ENCODE data around the gene FBXL7. TPM values are rescaled to one million over a fixed set of nuclear protein-coding genes. Genes with fewer than 3 reads are reported as not detected.
A peak's percentile ranks its signal among the peaks of the same experiment; 100 is the strongest.

The FBXL7 gene
- total and polyA plus RNA-seq, 2 of the 8 experiments (the other 6 are each of a cell fraction or from before 2014, with no cell fraction given) = 17.7 to 17.8 TPM

- Histone ChIP-seq H2AK5ac (ENCODE audit: low read depth, low read length) (peak overlapping the region; percentile 40; the same call in 1 of the 2 replicates), H3K27me3 (replicated peaks in 1 of 4; ENCODE audit: control insufficient read depth in 3 of 4, extremely low read depth in 1 of 4, insufficient read depth in 3 of 4, low read length in 3 of 4) (no peaks in the 10 kb centered on the region), H2BK120ac (replicated peaks; ENCODE audit: low read depth, low read length) (no peak overlapping the region), H2BK20ac (ENCODE audit: low read length) (no peak overlapping the region), H2BK12ac (ENCODE audit: low read depth, low read length) (no peak overlapping the region), H3K4me3 (ENCODE audit: extremely low read depth in 1 of 4, insufficient read depth in 2 of 4, low read depth in 3 of 4, low read length in 4 of 4) (no peak overlapping the region), H3K79me1 (ENCODE audit: low read depth, low read length) (peaks cover 2% of the 10 kb centered on the region; the same call in 1 of the 2 replicates), H3K23me2 (ENCODE audit: low read depth, low read length) (no peaks in the 10 kb centered on the region), H3K4ac (replicated peaks; ENCODE audit: insufficient read length, low read depth, low read length) (no peak overlapping the region), H4K8ac (ENCODE audit: extremely low read depth, insufficient read depth, low read length) (no peak overlapping the region), H3K79me2 (ENCODE audit: control insufficient read depth in 1 of 2, insufficient read depth in 2 of 2, low read length in 2 of 2) (peaks cover 0 to 37% of the 10 kb centered on the region in 2 experiments; a peak in 3 of 4 replicates), H3K4me2 (ENCODE audit: insufficient read depth in 1 of 2, low read depth in 2 of 2, low read length in 2 of 2) (peak overlapping the region in 1 of 2 experiments; percentile 5; a peak in 1 of 4 replicates), H3K27ac (ENCODE audit: low read depth, low read length) (no peak overlapping the region), H3K56ac (replicated peaks; ENCODE audit: insufficient read length, low read depth, low read length) (no peak overlapping the region), H3K36me3 (ENCODE audit: control insufficient read depth in 2 of 4, insufficient read depth in 4 of 4, low read length in 3 of 4) (no peaks in the 10 kb centered on the region), H4K20me1 (replicated peaks in 1 of 2; ENCODE audit: control insufficient read depth in 1 of 2, insufficient read depth in 2 of 2, low read length in 2 of 2) (no peaks in the 10 kb centered on the region), H3K9ac (replicated peaks in 1 of 4; ENCODE audit: extremely low read depth in 1 of 4, low read depth in 3 of 4, low read length in 3 of 4) (no peak overlapping the region), H4K5ac (ENCODE audit: insufficient read length, low read depth, low read length) (no peak overlapping the region), H2BK15ac (ENCODE audit: low read length) (no peak overlapping the region), H2BK5ac (ENCODE audit: low read depth, low read length) (peak overlapping the region; percentile 20; the same call in 1 of the 2 replicates), H3K18ac (ENCODE audit: extremely low read depth, low read length) (no peak overlapping the region), H3K4me1 (replicated peaks in 1 of 4; ENCODE audit: control insufficient read depth in 3 of 4, insufficient read depth in 4 of 4, low read length in 3 of 4) (peaks cover 4 to 18% (median 12%) of the 10 kb centered on the region in 4 experiments; a peak in 6 of 7 replicates), H3K23ac (ENCODE audit: insufficient read length) (no peak overlapping the region), H2AFZ (ENCODE audit: low read length) (no peak overlapping the region), H3K14ac (ENCODE audit: insufficient read length) (no peak overlapping the region), H4K91ac (replicated peaks; ENCODE audit: insufficient read length, low read length) (no peak overlapping the region), H3K9me3 (ENCODE audit: insufficient read depth in 2 of 2, low read depth in 1 of 2, low read length in 1 of 2) (no peaks in the 10 kb centered on the region)
- ChIA-PET POLR2A (ENCODE audit: partially characterized antibody) (no interaction called here), CTCF (ENCODE audit: partially characterized antibody) (interaction anchor here (0.9 kb wide), 1 partner anchor 17 kb away, joined by 3 read pairs; no protein-coding TSS in a partner anchor)
- DNase-seq (ENCODE audit: low read depth in 1 of 2, low spot score in 2 of 2) (no peak), FAIRE-seq (no peak)
- 81% methylated on average over 4 of the region's 4 CpGs; no CpG with 5 or more reads in 1 of the 2 experiments for WGBS, 2 experiments (ENCODE audit: extremely low coverage in 1 of 2, insufficient coverage in 1 of 2, insufficient read length in 1 of 2, insufficient replicate concordance in 2 of 2, low coverage in 1 of 2, low lambda C conversion rate in 2 of 2, missing lambda C conversion rate in 1 of 2)
- TF ChIP-seq CREB1 (IDR thresholded peaks at IDR 0.05) (no peak), TCF12 (IDR thresholded peaks at IDR 0.05; ENCODE audit: low read depth, low read length) (no peak), CBX5 (IDR thresholded peaks at IDR 0.05; ENCODE audit: low read depth, low read length) (no peak), BACH1 (IDR thresholded peaks at IDR 0.05; ENCODE audit: low read length) (no peak), MAFK (IDR thresholded peaks at IDR 0.05; ENCODE audit: low read depth, low read length) (no peak), CBX8 (IDR thresholded peaks at IDR 0.05; ENCODE audit: borderline replicate concordance, low read depth, low read length) (no peak), SP4 (IDR thresholded peaks at IDR 0.05; ENCODE audit: low read length) (no peak), RAD21 (IDR thresholded peaks at IDR 0.05 in 1 of 2, conservative IDR thresholded peaks at IDR 0.05 in 1 of 2; ENCODE audit: low read depth in 2 of 2, low read length in 2 of 2) (no peak), EGR1 (IDR thresholded peaks at IDR 0.05; ENCODE audit: borderline replicate concordance, low read depth, low read length) (no peak), PHF8 (conservative IDR thresholded peaks at IDR 0.05; ENCODE audit: low read depth, low read length) (no peak), BRCA1 (IDR thresholded peaks at IDR 0.05; ENCODE audit: low read depth, low read length) (no peak), RBBP5 (IDR thresholded peaks at IDR 0.05; ENCODE audit: borderline replicate concordance, low read depth, low read length) (no peak), TAF7 (optimal IDR thresholded peaks at IDR 0.05; ENCODE audit: borderline replicate concordance, low read depth, low read length) (no peak)
These were observed 44.1 kb downstream of the FBXL7 start for GRCh38 chr5:15544039-15544438.

Measured in H1 (cell line).